Measurements from ENCODE around the gene UGT2A1.

DNA sequence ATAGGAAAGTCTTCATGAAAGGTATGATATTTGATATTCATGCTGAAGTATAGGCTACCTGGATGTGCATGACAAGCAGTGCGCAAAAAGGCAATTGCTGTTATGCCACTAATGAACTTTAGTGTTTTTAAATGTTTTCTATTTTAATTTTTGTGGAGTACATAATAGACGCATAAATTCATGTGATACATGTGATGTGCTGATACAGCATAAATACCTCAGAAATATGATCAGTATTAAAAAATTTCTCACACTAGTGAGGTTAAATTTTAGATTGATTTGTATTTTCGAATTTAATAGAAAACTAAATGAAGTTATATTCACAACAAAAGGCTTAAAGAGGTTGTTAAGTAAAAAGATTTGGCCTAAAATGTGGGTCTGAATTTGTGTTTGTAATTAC, 2.2 kb downstream of the UGT2A1 start:
- TF ChIP-seq, protein P1, sequence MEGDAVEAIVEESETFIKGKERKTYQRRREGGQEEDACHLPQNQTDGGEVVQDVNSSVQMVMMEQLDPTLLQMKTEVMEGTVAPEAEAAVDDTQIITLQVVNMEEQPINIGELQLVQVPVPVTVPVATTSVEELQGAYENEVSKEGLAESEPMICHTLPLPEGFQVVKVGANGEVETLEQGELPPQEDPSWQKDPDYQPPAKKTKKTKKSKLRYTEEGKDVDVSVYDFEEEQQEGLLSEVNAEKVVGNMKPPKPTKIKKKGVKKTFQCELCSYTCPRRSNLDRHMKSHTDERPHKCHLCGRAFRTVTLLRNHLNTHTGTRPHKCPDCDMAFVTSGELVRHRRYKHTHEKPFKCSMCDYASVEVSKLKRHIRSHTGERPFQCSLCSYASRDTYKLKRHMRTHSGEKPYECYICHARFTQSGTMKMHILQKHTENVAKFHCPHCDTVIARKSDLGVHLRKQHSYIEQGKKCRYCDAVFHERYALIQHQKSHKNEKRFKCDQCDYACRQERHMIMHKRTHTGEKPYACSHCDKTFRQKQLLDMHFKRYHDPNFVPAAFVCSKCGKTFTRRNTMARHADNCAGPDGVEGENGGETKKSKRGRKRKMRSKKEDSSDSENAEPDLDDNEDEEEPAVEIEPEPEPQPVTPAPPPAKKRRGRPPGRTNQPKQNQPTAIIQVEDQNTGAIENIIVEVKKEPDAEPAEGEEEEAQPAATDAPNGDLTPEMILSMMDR (conservative IDR thresholded peaks at IDR 0.05): no peak
- TF ChIP-seq ZFX (IDR thresholded peaks at IDR 0.05): no peak
